Lung (tissue), 12 donors: ENCODE measurements around the gene GDF11. TPM values are rescaled to one million over a fixed set of nuclear protein-coding genes. Genes with fewer than 3 reads are reported as not detected.
A peak's percentile ranks its signal among the peaks of the same experiment; 100 is the strongest.

Source experiments
- ATAC-seq: fragments of 200-7000 bp; cut with Tn5 transposase; one replicate; pipeline ENCODE4 v1.9.1; 2020; ENCODE audit warnings: moderate number of reproducible peaks; ENCODE audit not compliant: insufficient read depth, low FRiP score
- DNase-seq, 3 donors: peaks; one replicate each; pipeline ENCODE4 v3.0.0-alpha.2; 2013 to 2017
- H3K27ac ChIP-seq, 2 donors: one replicate each; pipeline ENCODE4 v1.5.1; 2013; ENCODE audit warnings: mild to moderate bottlenecking in 2 of 2, moderate library complexity in 2 of 2, control low read depth in 1 of 2, inconsistent platforms in 1 of 2, low read depth in 1 of 2, low read length in 1 of 2
- H3K27me3 ChIP-seq, 3 donors: one replicate each; pipeline ENCODE4 v1.5.1; 2013; ENCODE audit warnings: low read length in 2 of 3; ENCODE audit not compliant: control insufficient read depth in 3 of 3, insufficient read depth in 3 of 3
- H3K36me3 ChIP-seq, 4 donors: one replicate each; pipeline ENCODE4 v1.5.1; 2013; ENCODE audit warnings: low read length in 4 of 4, mild to moderate bottlenecking in 1 of 4, moderate library complexity in 1 of 4; ENCODE audit not compliant: control insufficient read depth in 4 of 4, insufficient read depth in 4 of 4
- H3K4me1 ChIP-seq, 5 donors: one replicate each; pipeline ENCODE4 v1.5.1; 2013; ENCODE audit warnings: low read length in 5 of 5, mild to moderate bottlenecking in 2 of 5, moderate library complexity in 1 of 5; ENCODE audit not compliant: control insufficient read depth in 5 of 5, insufficient read depth in 5 of 5
- H3K4me3 ChIP-seq: one replicate; pipeline ENCODE4 v1.5.1; 2013; ENCODE audit warnings: mild to moderate bottlenecking, control low read depth, moderate library complexity
- H3K9ac ChIP-seq, 2 donors: one replicate each; pipeline ENCODE4 v1.5.1; 2013; ENCODE audit warnings: low read length in 2 of 2, control low read depth in 1 of 2; ENCODE audit not compliant: insufficient read depth in 1 of 2
- H3K9me3 ChIP-seq, 4 donors: one replicate each; pipeline ENCODE4 v1.5.1; 2013; ENCODE audit warnings: low read length in 3 of 4, mild to moderate bottlenecking in 1 of 4, moderate library complexity in 1 of 4; ENCODE audit not compliant: control insufficient read depth in 4 of 4, insufficient read depth in 3 of 4
- CTCF ChIP-seq: IDR thresholded peaks from 2 replicates; pipeline ENCODE4 v1.5.1; 2012; ENCODE audit warnings: mild to moderate bottlenecking; ENCODE audit errors: control extremely low read depth, extremely low read depth
- WGBS, 2 donors: extraction: QIAGEN DNeasy Blood & Tissue Kit; methylation state at CpG; one replicate each; pipeline ENCODE4 v1.1.7; 2013; 5-methylcytosine and 5-hydroxymethylcytosine counted together
- polyA plus RNA-seq, 2 donors: library from polyadenylated mRNA; stranded (reverse); fragments of 200-250 nt; gene quantifications; one replicate each; pipeline ENCODE4 v1.2.1, GENCODE V29; 2013
- total RNA-seq, 2 donors: library from RNA; depleted of rRNA in 1 of 2; stranded (reverse); fragments of >200 nt in 1 of 2; gene quantifications; one replicate each; pipeline ENCODE4 v1.2.1, GENCODE V29; 2014 to 2021
- donor health status: control.
- donor health status: control.
- donor health status: Bipolar disorder and iron deficiency.
- donor health status: healthy.
- donor health status: DM: yes; HTN: yes; CAD: no.

GDF11 gene
- total and polyA plus RNA-seq, 4 donors: 0.93 to 8.3 (median 3.2) TPM

- Histone ChIP-seq H3K4me1 (peaks cover 0 to 18% (median 6%) of the 10 kb centered on the region in 5 donors), H3K27ac (no peak overlapping the region), H3K36me3 (peaks cover 5 to 41% (median 32%) of the 10 kb centered on the region in 4 donors), H3K4me3 (no peak overlapping the region), H3K9ac (no peak overlapping the region), H3K9me3 (no peaks in the 10 kb centered on the region), H3K27me3 (no peaks in the 10 kb centered on the region)
- 68 to 87% methylated on average over 3 of the region's 3 CpGs for WGBS, 2 donors
- ATAC-seq (no peak), DNase-seq (no peak)
- no peak for TF ChIP-seq CTCF
These were observed 18.0 kb upstream of the GDF11 start for GRCh38 chr12:55724940-55725309.

- H3K9ac ChIP-seq: no peak overlapping the region
These were observed 17.4 kb upstream of the GDF11 start for GRCh38 chr12:55725556-55725955.

GRCh38 chr12:55726971-55727370 is 16.0 kb upstream of the GDF11 start:
- Histone ChIP-seq H3K4me1 (peaks cover 0 to 28% (median 10%) of the 10 kb centered on the region in 5 donors), H3K27ac (peak overlapping the region; percentile 98), H3K9me3 (no peaks in the 10 kb centered on the region), H3K36me3 (peaks cover 5 to 35% (median 32%) of the 10 kb centered on the region in 4 donors), H3K27me3 (no peaks in the 10 kb centered on the region), H3K9ac (peak overlapping the region in 1 of 2 donors; percentile 59), H3K4me3 (peak overlapping the region; percentile 42)
- ATAC-seq: no peak
- DNase-seq: no peak
- no peak for TF ChIP-seq CTCF
- WGBS, 2 donors: 44 to 45% methylated on average over 10 of the region's 10 CpGs

More at GRCh38 chr12:55725556-55725955, 17.4 kb upstream of the GDF11 start:
- ATAC-seq (no peak), DNase-seq (no peak)
- WGBS, 2 donors: 64 to 78% methylated on average over 3 of the region's 3 CpGs
- TF ChIP-seq CTCF: no peak
- Histone ChIP-seq H3K4me3 (no peak overlapping the region), H3K27ac (no peak overlapping the region), H3K9me3 (no peaks in the 10 kb centered on the region), H3K4me1 (peaks cover 0 to 25% (median 10%) of the 10 kb centered on the region in 5 donors), H3K36me3 (peaks cover 5 to 38% (median 32%) of the 10 kb centered on the region in 4 donors), H3K27me3 (no peaks in the 10 kb centered on the region)

- Histone ChIP-seq H3K4me1 (peaks cover 0 to 28% (median 10%) of the 10 kb centered on the region in 5 donors), H3K9ac (peak overlapping the region; percentile 1 to 59), H3K27ac (peak overlapping the region; percentile 98), H3K36me3 (peaks cover 5 to 35% (median 31%) of the 10 kb centered on the region in 4 donors), H3K27me3 (no peaks in the 10 kb centered on the region), H3K9me3 (no peaks in the 10 kb centered on the region), H3K4me3 (peak overlapping the region; percentile 42)
- 10 to 14% methylated on average over 9 of the region's 9 CpGs for WGBS, 2 donors
- DNase-seq (peak in 1 of 3 donors; percentile 63), ATAC-seq (no peak)
- no peak for TF ChIP-seq CTCF
These were observed 15.2 kb upstream of the GDF11 start for GRCh38 chr12:55727643-55728185.
